ENCODE results near the gene SLC26A1. TPM values are rescaled to one million over a fixed set of nuclear protein-coding genes. Genes with fewer than 3 reads are reported as not detected.
A peak's percentile ranks its signal among the peaks of the same experiment; 100 is the strongest.

The SLC26A1 gene
- total and polyA plus RNA-seq, 8 donors, result 0.35 to 8.6 (median 5.2) TPM

DNA sequence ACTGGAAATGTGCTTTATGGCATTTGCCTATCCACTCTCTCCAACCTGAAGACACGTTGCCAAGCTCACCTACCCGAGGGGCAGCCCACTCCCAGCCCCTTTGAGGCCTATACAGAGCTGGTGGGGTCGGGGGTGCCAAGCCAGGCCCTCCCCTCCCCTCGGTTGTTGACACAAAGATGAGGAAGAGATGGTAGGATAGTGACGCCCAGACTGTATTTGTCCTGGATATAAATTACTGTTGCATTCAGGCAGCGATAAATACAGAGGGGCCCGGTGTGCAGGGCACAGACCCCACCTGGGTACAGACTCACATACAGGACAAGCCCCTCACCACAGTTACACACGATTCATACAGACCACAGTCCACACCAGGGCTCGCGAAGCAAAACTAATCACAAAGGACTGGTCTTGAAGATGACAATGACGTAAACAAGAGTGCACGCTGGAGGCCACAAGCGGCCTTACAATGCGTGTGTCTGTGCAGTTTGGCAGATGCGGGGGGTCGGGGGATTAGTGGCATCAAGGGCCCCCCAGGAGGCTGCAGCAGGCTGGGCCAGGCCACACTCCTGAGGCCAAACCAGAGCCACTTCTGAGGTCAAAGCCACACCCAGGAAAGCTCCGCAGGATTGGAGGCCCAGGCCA is 34.4 kb downstream of the SLC26A1 start:
- Histone ChIP-seq H3K4me1 (no peaks in the 10 kb centered on the region), H3K27ac (no peak overlapping the region), H3K36me3 (peaks cover 0 to 92% of the 10 kb centered on the region in 2 donors), H3K9me3 (no peaks in the 10 kb centered on the region), H3K4me3 (no peak overlapping the region), H3K27me3 (no peaks in the 10 kb centered on the region)
- TF ChIP-seq, protein P1, sequence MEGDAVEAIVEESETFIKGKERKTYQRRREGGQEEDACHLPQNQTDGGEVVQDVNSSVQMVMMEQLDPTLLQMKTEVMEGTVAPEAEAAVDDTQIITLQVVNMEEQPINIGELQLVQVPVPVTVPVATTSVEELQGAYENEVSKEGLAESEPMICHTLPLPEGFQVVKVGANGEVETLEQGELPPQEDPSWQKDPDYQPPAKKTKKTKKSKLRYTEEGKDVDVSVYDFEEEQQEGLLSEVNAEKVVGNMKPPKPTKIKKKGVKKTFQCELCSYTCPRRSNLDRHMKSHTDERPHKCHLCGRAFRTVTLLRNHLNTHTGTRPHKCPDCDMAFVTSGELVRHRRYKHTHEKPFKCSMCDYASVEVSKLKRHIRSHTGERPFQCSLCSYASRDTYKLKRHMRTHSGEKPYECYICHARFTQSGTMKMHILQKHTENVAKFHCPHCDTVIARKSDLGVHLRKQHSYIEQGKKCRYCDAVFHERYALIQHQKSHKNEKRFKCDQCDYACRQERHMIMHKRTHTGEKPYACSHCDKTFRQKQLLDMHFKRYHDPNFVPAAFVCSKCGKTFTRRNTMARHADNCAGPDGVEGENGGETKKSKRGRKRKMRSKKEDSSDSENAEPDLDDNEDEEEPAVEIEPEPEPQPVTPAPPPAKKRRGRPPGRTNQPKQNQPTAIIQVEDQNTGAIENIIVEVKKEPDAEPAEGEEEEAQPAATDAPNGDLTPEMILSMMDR (IDR thresholded peaks at IDR 0.05), result no peak
- no peak for ATAC-seq
- DNase-seq, result peak in 1 of 4 donors; percentile 19
- intact Hi-C loops (cut with DNase I), result no loop called here

- ATAC-seq, result no peak
- H3K36me3 ChIP-seq, result peaks cover 0 to 92% of the 10 kb centered on the region in 2 donors
- no peaks in the 10 kb centered on the region for H3K9me3 ChIP-seq
- DNase-seq, result peak in 1 of 4 donors; percentile 30
- TF ChIP-seq, protein P1 (IDR thresholded peaks at IDR 0.05), result no peak
- H3K27me3 ChIP-seq, result no peaks in the 10 kb centered on the region
- no peak overlapping the region for H3K4me3 ChIP-seq
- no peak overlapping the region for H3K27ac ChIP-seq
- no peaks in the 10 kb centered on the region for H3K4me1 ChIP-seq
- intact Hi-C loops (cut with DNase I), result no loop called here
Observed at GRCh38 chr4:958314-958665, 34.9 kb downstream of the SLC26A1 start.

DNA sequence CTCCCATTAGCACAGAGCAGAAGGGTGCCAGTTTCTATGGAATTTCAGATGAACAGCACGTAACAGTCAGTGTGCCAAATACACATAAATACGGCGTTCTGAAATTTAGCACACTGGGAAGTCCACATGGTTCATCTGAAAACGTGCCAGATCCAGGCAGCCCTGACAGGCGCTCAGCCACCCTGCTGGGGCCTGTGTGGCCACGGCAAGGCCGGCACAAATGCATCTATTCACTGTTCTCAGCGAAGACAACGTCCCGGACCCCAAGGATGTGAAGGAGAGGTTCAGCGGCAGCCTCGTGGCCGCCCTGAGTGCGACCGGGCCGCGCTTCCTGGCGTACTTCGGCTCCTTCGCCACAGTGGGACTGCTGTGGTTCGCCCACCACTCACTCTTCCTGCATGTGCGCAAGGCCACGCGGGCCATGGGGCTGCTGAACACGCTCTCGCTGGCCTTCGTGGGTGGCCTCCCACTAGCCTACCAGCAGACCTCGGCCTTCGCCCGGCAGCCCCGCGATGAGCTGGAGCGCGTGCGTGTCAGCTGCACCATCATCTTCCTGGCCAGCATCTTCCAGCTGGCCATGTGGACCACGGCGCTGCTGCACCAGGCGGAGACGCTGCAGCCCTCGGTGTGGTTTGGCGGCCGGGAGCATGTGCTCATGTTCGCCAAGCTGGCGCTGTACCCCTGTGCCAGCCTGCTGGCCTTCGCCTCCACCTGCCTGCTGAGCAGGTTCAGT is 35.5 kb downstream of the SLC26A1 start:
- intact Hi-C loops (cut with DNase I), result no loop called here
- peak in 2 of 4 donors; percentile 27 to 76 for DNase-seq
- Histone ChIP-seq H3K4me1 (no peaks in the 10 kb centered on the region), H3K27ac (no peak overlapping the region), H3K36me3 (peaks cover 0 to 87% of the 10 kb centered on the region in 2 donors), H3K27me3 (no peaks in the 10 kb centered on the region), H3K4me3 (no peak overlapping the region), H3K9me3 (no peaks in the 10 kb centered on the region)
- no peak for ATAC-seq
- TF ChIP-seq, protein P1 (IDR thresholded peaks at IDR 0.05), result no peak

GRCh38 chr4:957231-957580 is 36.0 kb downstream of the SLC26A1 start:
- DNase-seq, result peak in 1 of 4 donors; percentile 6
- TF ChIP-seq, protein P1 (IDR thresholded peaks at IDR 0.05), result no peak
- ATAC-seq, result no peak
- Histone ChIP-seq H3K4me3 (no peak overlapping the region), H3K9me3 (no peaks in the 10 kb centered on the region), H3K27me3 (no peaks in the 10 kb centered on the region), H3K4me1 (no peaks in the 10 kb centered on the region), H3K27ac (no peak overlapping the region), H3K36me3 (peaks cover 0 to 82% of the 10 kb centered on the region in 2 donors)
- intact Hi-C loops (cut with DNase I), result no loop called here

DNA sequence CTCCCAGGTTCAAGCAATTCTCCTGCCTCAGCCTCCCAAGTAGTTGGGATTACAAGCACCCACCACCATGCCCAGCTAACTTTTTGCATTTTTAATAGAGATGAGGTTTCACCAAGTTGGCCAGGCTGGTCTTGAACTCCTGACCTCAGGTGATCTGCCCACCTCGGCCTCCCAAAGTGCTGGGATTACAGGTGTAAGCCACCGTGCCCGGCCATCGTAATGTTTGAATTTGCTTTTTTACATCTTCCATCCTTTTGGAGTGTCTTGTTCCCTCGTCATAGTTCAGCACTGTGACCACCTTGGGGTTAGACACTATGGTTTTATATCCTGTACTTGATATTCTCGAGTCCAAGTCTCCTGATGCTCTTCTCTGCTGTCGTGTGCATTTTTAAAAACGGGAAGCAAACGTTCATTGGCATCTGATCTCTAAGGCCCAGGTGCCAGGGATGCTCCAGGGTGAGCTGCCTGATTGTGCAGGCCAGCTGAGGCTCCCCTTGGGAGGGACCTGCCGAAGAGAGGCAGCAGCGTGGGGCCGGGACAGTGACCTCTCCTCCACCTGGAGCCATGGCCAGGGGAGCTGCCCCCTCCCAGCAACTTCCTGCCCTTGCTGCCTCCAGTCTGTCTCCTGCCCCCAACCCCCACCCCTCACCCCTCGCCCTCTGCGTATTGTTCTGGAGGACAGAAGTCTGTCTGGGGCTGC is 36.5 kb downstream of the SLC26A1 start:
- peak in 2 of 4 donors; percentile 6 to 47 for DNase-seq
- Histone ChIP-seq H3K4me3 (no peak overlapping the region), H3K9me3 (no peaks in the 10 kb centered on the region), H3K4me1 (no peaks in the 10 kb centered on the region), H3K27me3 (no peaks in the 10 kb centered on the region), H3K36me3 (peaks cover 0 to 80% of the 10 kb centered on the region in 2 donors), H3K27ac (no peak overlapping the region)
- ATAC-seq, result no peak
- TF ChIP-seq, protein P1 (IDR thresholded peaks at IDR 0.05), result no peak
- intact Hi-C loops (cut with DNase I), result no loop called here
